GM06990 (cell line): ENCODE data around the gene ZNF77.

ENCODE experiments used
- DNase-seq: peaks from one replicate; pipeline ENCODE4 v3.0.0-alpha.2; 2011; ENCODE audit not compliant: insufficient read length; ENCODE audit errors: extremely low read depth
- H3K27me3 ChIP-seq: replicated peaks from 2 replicates; pipeline ENCODE4 v1.6.0; 2011; ENCODE audit warnings: low read length; ENCODE audit not compliant: control insufficient read depth, insufficient read depth
- H3K36me3 ChIP-seq: 2 replicates; pipeline ENCODE4 v1.5.1; 2011; ENCODE audit warnings: low read length; ENCODE audit not compliant: control insufficient read depth, insufficient read depth
- H3K4me3 ChIP-seq: replicated peaks from 2 replicates; pipeline ENCODE4 v1.5.1; 2011; ENCODE audit warnings: low read depth, mild to moderate bottlenecking, control low read depth, low read length
- TF ChIP-seq, protein P1 (sequence below): IDR thresholded peaks from 2 replicates; pipeline ENCODE4 v1.5.1; 2011; ENCODE audit warnings: low read length, control low read depth, mild to moderate bottlenecking, inconsistent platforms; ENCODE audit not compliant: insufficient read depth, poor library complexity, severe bottlenecking

The ZNF77 gene

DNA sequence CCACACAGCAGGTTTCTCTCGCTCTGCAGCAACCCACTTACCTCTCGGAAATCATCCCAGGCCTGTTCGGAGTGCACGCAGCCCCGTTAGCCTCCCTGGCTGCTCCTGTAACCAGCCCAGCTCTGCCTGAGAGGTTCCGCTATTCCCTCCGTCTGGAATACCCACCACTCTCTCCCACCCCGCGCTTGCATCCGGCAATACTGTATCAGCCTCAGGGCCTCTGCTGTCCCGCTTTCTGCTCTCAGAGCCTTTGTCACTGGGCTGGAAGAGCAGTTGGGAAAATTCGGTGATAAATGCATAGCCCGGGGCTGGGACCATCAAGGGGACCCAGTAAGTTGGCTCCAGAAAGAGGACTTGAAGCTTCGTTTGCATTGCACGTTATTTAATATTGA, 31.8 kb upstream of the ZNF77 start:
- DNase-seq: no peak
- TF ChIP-seq, protein P1, sequence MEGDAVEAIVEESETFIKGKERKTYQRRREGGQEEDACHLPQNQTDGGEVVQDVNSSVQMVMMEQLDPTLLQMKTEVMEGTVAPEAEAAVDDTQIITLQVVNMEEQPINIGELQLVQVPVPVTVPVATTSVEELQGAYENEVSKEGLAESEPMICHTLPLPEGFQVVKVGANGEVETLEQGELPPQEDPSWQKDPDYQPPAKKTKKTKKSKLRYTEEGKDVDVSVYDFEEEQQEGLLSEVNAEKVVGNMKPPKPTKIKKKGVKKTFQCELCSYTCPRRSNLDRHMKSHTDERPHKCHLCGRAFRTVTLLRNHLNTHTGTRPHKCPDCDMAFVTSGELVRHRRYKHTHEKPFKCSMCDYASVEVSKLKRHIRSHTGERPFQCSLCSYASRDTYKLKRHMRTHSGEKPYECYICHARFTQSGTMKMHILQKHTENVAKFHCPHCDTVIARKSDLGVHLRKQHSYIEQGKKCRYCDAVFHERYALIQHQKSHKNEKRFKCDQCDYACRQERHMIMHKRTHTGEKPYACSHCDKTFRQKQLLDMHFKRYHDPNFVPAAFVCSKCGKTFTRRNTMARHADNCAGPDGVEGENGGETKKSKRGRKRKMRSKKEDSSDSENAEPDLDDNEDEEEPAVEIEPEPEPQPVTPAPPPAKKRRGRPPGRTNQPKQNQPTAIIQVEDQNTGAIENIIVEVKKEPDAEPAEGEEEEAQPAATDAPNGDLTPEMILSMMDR: no peak
- H3K27me3 ChIP-seq: no peaks in the 10 kb centered on the region
- H3K36me3 ChIP-seq: no peaks in the 10 kb centered on the region
- H3K4me3 ChIP-seq: peak overlapping the region; percentile 77

DNA sequence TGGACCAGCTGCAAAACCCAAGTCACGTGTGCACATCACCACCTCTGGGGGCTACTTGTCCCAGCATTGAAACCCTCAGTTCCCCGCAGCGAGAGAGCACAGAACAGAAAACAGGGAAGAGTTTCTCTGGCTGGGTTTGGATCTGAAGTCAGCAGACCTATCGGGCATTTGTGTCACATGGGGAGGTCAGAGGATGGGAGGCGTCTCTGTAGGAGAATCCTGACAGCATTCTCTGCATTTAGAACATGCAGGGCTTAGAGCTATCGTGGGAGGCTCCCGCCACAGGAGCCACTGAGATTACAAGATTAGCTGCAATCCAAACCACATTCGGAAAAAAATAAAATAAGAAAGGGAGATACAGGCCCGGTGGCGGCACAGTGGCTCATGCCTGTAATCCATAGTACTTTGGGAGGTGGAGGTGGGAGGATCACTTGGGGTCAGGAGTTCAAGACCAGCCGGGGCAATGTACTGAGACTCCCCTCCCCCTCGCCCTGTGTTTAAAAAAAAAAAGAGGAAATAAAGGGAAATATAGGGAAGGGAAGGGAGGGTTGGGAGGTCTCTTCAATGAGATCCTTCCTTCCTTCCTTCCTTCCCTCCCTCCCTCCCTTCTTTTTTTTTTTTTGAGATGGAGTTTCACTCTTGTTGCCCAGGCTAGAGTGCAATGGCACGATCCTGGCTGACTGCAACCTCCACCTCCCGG, 29.7 kb upstream of the ZNF77 start:
- H3K27me3 ChIP-seq: no peaks in the 10 kb centered on the region
- DNase-seq: no peak
- no peaks in the 10 kb centered on the region for H3K36me3 ChIP-seq
- TF ChIP-seq, protein P1: no peak
- no peak overlapping the region for H3K4me3 ChIP-seq

DNA sequence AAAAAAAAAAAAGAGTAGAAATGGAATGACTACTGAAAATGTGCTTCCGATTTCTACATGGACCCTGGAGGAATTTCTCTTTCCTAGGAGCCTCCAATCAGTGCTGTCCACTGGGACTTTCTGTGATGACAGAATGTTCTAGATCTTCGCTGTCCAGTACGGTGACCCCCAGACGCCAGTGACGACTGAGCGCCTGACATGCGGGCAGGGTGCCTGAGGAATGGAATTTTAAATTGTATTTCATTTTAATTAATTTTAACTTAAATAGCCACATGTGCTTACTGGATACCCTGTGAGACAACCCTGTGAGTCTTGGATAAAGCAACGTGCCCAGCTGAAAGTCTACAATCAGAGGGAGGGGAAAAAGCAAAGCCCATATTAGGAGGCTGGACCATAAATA, 28.5 kb upstream of the ZNF77 start:
- no peak for DNase-seq
- H3K27me3 ChIP-seq: no peaks in the 10 kb centered on the region
- H3K36me3 ChIP-seq: no peaks in the 10 kb centered on the region
- no peak overlapping the region for H3K4me3 ChIP-seq
- TF ChIP-seq, protein P1: no peak

DNA sequence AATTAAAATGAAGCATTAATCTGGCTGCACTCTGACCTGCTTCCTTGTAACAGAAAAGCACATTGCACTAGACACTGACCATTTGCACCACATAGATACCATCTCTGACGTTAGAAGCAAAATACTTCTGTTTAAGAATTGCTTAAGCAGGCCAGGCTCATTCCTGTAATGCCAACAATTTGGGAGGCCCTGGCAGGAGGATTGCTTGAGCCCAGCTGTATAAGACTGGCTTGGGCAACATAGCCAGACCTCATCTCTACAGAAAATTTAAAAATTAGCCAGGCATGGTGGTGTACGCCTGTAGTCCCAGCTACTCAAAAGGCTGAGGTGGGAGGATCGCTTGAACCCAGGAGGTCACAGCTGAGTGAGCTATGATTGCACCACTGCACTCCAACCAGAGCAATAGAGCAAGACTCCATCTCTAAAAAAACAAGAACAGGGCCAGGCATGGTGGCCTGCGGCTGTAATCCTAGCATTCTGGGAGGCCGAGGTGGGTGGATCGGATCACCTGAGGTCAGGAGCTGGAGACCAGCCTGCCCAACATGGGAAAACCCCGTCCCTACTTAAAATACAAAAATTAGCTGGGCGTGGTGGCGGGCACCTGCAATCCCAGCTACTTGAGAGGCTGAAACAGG, 25.5 kb upstream of the ZNF77 start:
- H3K4me3 ChIP-seq: no peak overlapping the region
- H3K27me3 ChIP-seq: no peaks in the 10 kb centered on the region
- DNase-seq: no peak
- TF ChIP-seq, protein P1: no peak
- no peaks in the 10 kb centered on the region for H3K36me3 ChIP-seq

DNA sequence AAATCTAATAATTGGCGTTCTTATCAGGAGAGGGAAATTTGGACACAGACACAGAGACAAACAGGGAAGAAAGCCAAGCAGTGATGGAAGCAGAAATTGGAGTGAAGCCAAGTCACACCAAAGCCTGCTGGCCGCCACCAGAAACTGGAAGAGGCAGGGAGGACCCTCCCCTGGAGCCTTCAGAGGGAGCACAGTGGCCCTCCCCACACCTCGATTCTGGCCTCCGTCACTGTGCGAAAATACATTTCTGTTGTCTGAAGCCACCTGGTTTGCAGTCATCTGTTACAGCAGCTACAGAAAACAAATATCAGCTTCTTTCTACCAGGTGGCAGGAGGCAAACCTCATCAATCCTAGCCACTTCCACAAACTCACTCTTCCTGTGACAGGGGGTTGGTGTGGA, 24.3 kb upstream of the ZNF77 start:
- no peak for DNase-seq
- TF ChIP-seq, protein P1: no peak
- no peaks in the 10 kb centered on the region for H3K36me3 ChIP-seq
- no peak overlapping the region for H3K4me3 ChIP-seq
- no peaks in the 10 kb centered on the region for H3K27me3 ChIP-seq
